Measurements from ENCODE around the gene CRADD. TPM values are rescaled to one million over a fixed set of nuclear protein-coding genes. Genes with fewer than 3 reads are reported as not detected.

The CRADD gene
- total RNA-seq, 4 donors from 2014 or later, result 11.8 to 49.5 (median 31.4) TPM

GRCh38 chr12:93734784-93735183 lies 57.6 kb downstream of the CRADD start:
- WGBS, 2 donors (ENCODE audit: low coverage in 1 of 2), result 94% methylated on average over 1 of the region's 2 CpGs; no CpG with 5 or more reads in 1 of the 2 donors
- H3K27me3 ChIP-seq, result no peaks in the 10 kb centered on the region
- H3K4me3 ChIP-seq, result no peak overlapping the region
- TF ChIP-seq POLR2A (IDR thresholded peaks at IDR 0.05), result no peak
- no peak for TF ChIP-seq EP300 (IDR thresholded peaks at IDR 0.05)
- no peaks in the 10 kb centered on the region for H3K9me3 ChIP-seq
- no peak overlapping the region for H3K27ac ChIP-seq
- no peaks in the 10 kb centered on the region for H3K36me3 ChIP-seq
- H3K4me1 ChIP-seq, result peaks cover 7 to 32% (median 9%) of the 10 kb centered on the region in 3 donors
- no peak for ATAC-seq

DNA sequence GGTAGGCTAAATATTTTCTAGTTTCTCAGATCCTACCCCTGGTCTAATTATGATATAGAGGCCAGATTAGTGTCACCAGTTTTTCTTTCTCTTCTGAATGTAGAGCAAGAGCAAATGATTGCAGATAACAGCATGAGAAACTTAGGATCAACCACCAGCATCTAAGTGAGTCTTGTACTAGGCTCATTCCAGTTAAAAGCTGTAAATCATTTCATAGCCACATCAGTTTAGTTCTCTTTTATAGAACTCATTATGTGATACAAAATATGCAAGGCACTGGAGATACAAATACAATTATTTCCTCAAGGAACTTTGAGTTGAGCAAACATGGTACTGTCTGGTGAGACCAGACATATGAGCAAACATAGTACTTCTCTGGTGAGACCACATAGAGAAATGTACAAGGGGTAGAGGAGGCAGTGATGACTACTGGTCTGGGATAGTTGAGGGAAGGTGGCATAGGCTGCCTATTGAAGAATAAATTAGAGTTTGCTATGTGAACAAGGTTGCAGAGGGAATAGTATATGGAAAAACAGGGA lies 59.5 kb downstream of the CRADD start:
- Histone ChIP-seq H3K27ac (peak overlapping the region in 1 of 4 donors; percentile 86), H3K27me3 (no peaks in the 10 kb centered on the region), H3K4me1 (peaks cover 7 to 48% (median 11%) of the 10 kb centered on the region in 3 donors), H3K4me3 (no peak overlapping the region), H3K36me3 (no peaks in the 10 kb centered on the region), H3K9me3 (no peaks in the 10 kb centered on the region)
- TF ChIP-seq POLR2A (IDR thresholded peaks at IDR 0.05) (no peak), POLR2AphosphoS5 (IDR thresholded peaks at IDR 0.05) (no peak), EP300 (IDR thresholded peaks at IDR 0.05) (no peak)
- TF ChIP-seq, protein P1, sequence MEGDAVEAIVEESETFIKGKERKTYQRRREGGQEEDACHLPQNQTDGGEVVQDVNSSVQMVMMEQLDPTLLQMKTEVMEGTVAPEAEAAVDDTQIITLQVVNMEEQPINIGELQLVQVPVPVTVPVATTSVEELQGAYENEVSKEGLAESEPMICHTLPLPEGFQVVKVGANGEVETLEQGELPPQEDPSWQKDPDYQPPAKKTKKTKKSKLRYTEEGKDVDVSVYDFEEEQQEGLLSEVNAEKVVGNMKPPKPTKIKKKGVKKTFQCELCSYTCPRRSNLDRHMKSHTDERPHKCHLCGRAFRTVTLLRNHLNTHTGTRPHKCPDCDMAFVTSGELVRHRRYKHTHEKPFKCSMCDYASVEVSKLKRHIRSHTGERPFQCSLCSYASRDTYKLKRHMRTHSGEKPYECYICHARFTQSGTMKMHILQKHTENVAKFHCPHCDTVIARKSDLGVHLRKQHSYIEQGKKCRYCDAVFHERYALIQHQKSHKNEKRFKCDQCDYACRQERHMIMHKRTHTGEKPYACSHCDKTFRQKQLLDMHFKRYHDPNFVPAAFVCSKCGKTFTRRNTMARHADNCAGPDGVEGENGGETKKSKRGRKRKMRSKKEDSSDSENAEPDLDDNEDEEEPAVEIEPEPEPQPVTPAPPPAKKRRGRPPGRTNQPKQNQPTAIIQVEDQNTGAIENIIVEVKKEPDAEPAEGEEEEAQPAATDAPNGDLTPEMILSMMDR (IDR thresholded peaks at IDR 0.05), result no peak
- no peak for ATAC-seq

GRCh38 chr12:93737457-93738198 lies 60.5 kb downstream of the CRADD start:
- Histone ChIP-seq H3K36me3 (no peaks in the 10 kb centered on the region), H3K4me1 (peaks cover 7 to 53% (median 11%) of the 10 kb centered on the region in 3 donors), H3K4me3 (no peak overlapping the region), H3K27me3 (no peaks in the 10 kb centered on the region), H3K27ac (peak overlapping the region; percentile 49 to 90 (median 80)), H3K9me3 (no peaks in the 10 kb centered on the region)
- TF ChIP-seq POLR2AphosphoS5 (IDR thresholded peaks at IDR 0.05) (no peak), POLR2A (IDR thresholded peaks at IDR 0.05) (no peak), EP300 (IDR thresholded peaks at IDR 0.05) (no peak)
- TF ChIP-seq, protein P1 (IDR thresholded peaks at IDR 0.05), result no peak
- WGBS, 2 donors (ENCODE audit: low coverage in 1 of 2), result 33 to 35% methylated on average over 4 to 5 of the region's 5 CpGs
- peak; percentile 16 for ATAC-seq

- H3K27ac ChIP-seq, result peak overlapping the region; percentile 49 to 90 (median 80)
- H3K4me1 ChIP-seq, result peaks cover 7 to 60% (median 11%) of the 10 kb centered on the region in 3 donors
- peak; percentile 26 for ATAC-seq
- peak overlapping the region; percentile 0 to 15 for H3K4me3 ChIP-seq
- TF ChIP-seq, protein P1 (IDR thresholded peaks at IDR 0.05), result no peak
- no peak for TF ChIP-seq POLR2AphosphoS5 (IDR thresholded peaks at IDR 0.05)
- no peak for TF ChIP-seq POLR2A (IDR thresholded peaks at IDR 0.05)
- no peak for TF ChIP-seq EP300 (IDR thresholded peaks at IDR 0.05)
- no peaks in the 10 kb centered on the region for H3K9me3 ChIP-seq
- no peaks in the 10 kb centered on the region for H3K27me3 ChIP-seq
- H3K36me3 ChIP-seq, result no peaks in the 10 kb centered on the region
- 20 to 52% methylated on average over 2 to 3 of the region's 6 CpGs for WGBS, 2 donors (ENCODE audit: low coverage in 1 of 2)
Measured at GRCh38 chr12:93738199-93739058, 61.3 kb downstream of the CRADD start.

DNA sequence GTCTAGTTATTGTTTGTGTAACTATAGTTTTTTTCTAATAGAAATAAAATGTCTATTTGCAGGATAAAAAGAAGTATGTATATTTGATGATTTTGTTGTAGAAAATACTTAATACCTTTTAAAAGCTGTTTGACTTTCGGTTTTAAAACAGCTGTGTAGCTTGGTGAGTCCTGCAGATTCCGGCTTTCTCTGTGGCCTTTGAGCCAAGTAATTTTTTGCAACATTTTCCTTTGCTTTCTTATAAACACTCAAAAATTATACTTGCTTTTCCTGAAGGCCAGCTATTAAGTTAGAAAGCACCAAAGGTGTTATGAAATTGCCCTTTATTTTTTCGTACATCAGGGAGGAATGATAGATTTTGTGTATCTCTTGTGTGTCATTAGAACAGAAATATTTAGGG lies 63.6 kb downstream of the CRADD start:
- Histone ChIP-seq H3K27me3 (no peaks in the 10 kb centered on the region), H3K4me3 (peak overlapping the region; percentile 62 to 64), H3K36me3 (no peaks in the 10 kb centered on the region), H3K27ac (peak overlapping the region; percentile 86 to 97 (median 90)), H3K9me3 (no peaks in the 10 kb centered on the region), H3K4me1 (peaks cover 7 to 67% (median 14%) of the 10 kb centered on the region in 3 donors)
- ATAC-seq, result no peak
- WGBS, 2 donors (ENCODE audit: low coverage in 1 of 2), result 2 to 4% methylated on average over 3 of the region's 3 CpGs
- TF ChIP-seq EP300 (IDR thresholded peaks at IDR 0.05) (no peak), POLR2A (IDR thresholded peaks at IDR 0.05) (no peak), POLR2AphosphoS5 (IDR thresholded peaks at IDR 0.05) (no peak)
- TF ChIP-seq, protein P1 (IDR thresholded peaks at IDR 0.05), result no peak
